CD4-positive, alpha-beta T cell treated with Interleukin-17A for 1 hour (primary cell): ENCODE measurements around the gene NT5DC3.

ENCODE experiments used
- DNase-seq: peaks from one replicate; pipeline ENCODE4 v3.0.0-alpha.2; 2020

Gene NT5DC3

DNA sequence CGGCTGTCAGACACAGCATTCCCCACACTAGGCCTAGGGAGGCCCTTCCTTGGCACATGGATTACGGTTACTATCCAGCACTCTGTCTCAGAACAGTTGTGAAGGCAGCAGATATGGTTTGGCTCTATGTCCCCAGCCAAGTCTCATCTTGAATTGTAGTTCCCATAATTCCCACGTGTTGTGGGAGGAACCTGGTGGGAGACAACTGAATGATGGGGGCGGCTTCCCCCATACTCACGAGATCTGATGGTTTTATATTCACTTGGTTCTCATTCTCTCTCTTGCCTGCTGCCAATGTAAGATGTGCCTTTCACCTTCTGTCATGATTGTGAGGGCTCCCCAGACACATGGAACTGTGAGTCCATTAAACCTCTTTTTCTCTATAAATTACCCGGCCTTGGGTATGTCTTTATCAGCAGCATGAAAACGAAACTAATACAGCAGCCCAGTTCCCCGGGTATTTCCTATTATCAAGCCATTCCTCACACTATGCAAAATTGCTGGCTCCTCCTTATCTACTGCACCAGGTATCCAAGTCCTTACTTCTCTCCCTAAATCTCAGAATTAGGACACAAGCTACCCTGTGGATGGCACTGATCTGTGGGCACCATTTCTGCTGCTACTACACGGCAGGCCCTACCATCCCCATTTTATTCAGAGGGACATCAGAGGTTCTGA lies 33.3 kb downstream of the NT5DC3 start:
- DNase-seq, result no peak

DNA sequence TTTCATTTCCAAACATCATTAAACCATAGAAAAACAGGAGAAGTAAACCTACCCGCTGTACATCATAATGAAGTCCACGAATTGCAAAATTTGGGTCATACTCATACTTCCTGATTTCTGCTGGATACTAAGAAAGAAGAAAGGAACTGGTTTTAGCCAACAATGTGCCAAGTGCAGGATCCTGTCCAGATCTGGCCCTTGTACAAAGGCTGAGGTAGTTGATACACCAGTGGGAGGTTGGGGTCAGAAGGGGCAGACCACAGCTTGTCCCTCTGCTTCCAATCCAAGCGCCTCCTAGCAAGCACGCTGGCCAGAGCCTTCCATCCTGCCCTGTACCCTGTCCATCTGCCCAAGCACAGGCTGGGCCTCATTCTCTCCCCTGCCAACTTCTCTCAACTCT lies 34.2 kb downstream of the NT5DC3 start:
- no peak for DNase-seq

- no peak for DNase-seq
Measured at GRCh38 chr12:103805655-103806360, 35.2 kb downstream of the NT5DC3 start.

DNA sequence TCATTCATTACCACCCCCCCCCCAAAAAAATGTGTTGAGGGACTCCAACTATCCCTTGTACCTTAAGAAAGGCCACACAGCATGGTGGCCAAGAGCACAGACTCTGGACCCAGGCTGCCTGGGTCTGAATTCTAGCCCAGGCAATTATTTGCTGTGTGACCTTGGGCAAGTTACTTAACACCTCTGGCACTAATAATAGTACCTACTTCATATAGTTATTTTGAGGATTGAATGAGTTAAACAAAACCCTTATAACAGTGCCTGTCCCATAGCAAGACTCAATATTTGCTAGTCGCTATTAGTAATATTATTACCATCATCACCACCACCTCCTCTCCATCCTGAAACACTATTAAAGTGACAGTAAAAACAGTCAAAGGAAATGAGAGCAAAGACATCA lies 37.2 kb downstream of the NT5DC3 start:
- no peak for DNase-seq

DNA sequence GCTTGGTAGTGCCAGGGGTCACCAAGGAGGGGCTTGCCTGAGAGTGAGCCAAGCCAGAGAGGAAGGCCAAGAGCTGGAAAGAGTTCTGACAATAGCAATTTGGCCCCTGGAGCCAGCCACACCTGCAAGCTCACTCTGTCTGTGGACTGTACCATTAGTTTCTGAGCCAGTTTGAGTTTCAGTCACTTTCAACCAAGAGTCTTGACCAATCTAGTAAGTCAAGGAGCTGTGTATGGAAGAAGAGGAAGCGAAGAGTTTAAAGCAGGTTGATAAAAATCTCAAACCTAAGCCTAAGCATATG lies 38.5 kb downstream of the NT5DC3 start:
- no peak for DNase-seq

- DNase-seq, result no peak
Measured at GRCh38 chr12:103801709-103802585, 39.1 kb downstream of the NT5DC3 start.

DNA sequence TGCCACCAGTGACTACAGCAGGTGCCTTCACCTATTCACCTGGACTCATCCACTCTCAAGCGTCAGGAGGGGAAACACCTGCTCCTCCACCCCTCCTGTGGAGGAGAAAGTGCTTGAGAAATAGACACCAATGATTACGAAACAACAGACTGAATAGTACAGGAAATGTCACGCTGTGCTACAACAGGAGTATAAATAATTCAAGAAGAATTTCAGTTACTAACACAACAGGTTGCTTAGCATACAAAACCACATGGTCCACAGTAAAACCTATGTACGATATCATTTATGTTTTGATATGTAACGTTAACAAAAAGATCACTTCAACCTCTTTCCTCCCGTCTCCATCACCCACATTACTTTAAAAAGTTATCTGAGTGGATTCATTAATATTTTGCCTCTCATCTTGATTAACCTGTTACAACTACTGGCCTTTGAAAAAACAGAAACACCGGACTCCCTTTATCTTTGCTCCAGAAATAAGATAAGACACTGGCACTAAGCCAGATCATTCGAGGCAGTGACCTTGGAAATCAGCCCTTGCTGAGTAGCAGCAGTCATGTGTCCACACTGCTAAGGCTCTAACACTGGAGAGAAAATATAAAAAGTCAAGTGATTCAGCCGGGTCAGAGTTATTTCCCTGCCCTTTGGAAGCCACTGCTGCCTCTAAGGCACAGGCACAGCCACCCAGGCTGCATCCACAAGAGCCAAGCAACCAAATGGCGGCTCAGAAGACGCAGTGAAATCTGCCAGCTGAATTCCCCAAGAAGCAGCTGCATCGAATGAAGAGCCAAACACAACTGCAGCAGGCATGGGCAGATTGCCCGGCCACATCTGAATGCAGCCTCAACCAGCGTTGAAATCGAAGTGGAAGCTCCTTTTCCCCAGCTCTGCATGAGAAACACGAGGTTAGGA lies 40.9 kb downstream of the NT5DC3 start:
- no peak for DNase-seq

DNA sequence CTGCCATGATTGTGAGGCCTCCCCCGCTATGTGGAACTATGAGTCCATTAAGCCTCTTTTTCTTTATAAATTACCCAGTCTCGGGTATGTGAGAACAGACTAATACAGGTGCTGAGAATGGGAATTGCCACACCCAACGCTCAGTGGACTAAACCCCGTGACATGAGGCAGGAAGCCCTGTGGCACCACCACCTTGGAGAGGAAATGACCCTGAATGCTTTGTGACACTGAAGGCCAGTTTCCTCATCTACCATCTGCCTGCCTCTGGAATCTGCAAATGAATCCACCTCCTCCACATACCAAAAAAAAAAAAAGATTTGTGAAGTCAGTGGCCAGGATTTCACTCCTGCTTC lies 41.6 kb downstream of the NT5DC3 start:
- DNase-seq, result no peak

DNA sequence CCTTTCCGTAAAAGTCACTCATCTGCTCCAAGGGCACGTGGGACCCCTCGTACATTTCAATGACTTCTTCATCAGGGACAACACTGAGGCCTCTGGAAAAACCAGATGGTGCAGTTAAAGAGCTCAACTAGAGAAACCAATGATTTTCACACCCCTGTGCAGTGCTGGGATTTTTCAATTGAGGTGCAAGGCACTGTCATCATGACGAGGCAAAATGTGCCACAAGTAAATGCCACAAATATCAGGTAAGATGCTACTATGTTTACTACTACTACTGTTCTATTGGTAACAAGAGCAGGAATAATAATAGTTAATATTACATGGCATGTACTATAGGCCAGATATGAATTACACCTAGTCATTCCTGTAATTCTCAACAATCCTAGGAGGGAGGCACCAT lies 42.4 kb downstream of the NT5DC3 start:
- no peak for DNase-seq

- DNase-seq, result no peak
Measured at GRCh38 chr12:103794309-103795213, 46.5 kb downstream of the NT5DC3 start.

GRCh38 chr12:103793512-103794045 lies 47.5 kb downstream of the NT5DC3 start:
- DNase-seq, result no peak

DNA sequence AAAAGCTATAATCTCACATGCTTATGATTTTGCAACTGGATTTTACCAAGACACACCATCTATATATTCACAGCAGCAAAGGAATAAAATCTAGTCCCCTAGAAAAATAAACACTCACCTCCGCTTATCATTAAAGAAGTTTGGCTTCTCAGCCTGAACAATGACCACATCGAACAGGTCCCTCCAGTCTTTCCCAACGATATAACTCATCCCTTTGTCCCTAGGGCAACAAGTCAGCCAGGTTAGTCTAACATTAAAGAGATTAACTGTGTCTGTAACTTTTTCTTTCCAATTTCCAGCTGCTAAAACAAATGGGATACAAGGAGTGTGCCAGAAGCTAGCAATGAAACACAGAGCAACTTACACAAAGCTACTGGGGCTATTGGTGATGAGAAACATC lies 48.0 kb downstream of the NT5DC3 start:
- no peak for DNase-seq

GRCh38 chr12:103791350-103791920 lies 49.6 kb downstream of the NT5DC3 start:
- DNase-seq, result no peak

DNA sequence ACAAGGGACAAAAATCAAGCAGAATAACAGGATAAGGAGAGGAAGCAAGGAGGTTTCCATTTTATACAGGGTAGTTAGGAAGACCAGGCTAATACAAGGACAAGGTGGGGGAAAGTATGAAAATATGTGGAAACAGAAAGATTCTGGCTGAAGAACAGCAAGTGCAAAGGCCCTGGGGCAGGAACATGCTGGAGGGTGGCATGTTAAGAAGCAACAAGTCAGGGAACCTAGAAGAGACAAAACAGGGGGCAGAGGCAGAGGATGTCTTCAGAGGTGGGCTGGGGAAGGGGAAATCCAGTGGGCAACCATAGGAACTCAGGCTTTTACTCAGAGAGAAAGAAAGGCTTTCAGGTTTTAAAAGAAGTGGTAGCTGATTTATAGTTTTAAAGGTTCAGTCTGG lies 54.8 kb downstream of the NT5DC3 start:
- DNase-seq, result no peak

GRCh38 chr12:103785243-103786031 lies 55.6 kb downstream of the NT5DC3 start:
- no peak for DNase-seq

- no peak for DNase-seq
Measured at GRCh38 chr12:103783744-103784664, 57.0 kb downstream of the NT5DC3 start.

- no peak for DNase-seq
Measured at GRCh38 chr12:103782399-103782798, 58.6 kb downstream of the NT5DC3 start.

GRCh38 chr12:103780992-103781391 lies 60.0 kb downstream of the NT5DC3 start:
- DNase-seq, result no peak

DNA sequence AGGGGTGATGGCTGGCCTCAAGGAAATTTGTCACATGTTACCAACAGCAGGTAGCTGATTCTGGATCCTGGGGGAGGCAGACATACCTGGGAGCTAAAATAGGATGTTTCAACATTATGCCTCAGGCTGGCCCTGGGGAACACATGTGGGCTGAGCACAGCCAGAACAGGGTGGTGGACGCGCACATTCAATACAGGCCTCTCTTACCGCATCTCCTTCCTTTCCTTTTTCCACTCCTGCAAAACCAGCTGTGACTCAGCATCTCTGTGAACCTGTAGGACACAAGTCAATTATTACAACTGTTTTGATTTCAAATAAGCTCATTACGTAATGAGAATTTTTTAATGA lies 61.0 kb downstream of the NT5DC3 start:
- no peak for DNase-seq
